H4 (cell line): ENCODE results near the gene FAU. TPM values are rescaled to one million over a fixed set of nuclear protein-coding genes. Genes with fewer than 3 reads are reported as not detected.

Experiments
- DNase-seq: peaks from one replicate; pipeline ENCODE4 v3.0.0-alpha.2; 2015; ENCODE audit warnings: low spot score
- total RNA-seq: library from RNA; depleted of rRNA; stranded (reverse); fragments of >200 nt; shearing (Covaris generic); gene quantifications from 2 replicates; pipeline ENCODE4 v1.2.3, GENCODE V29; 2014

Gene FAU
- total RNA-seq, 1 experiment from 2014 or later = 327 TPM

- DNase-seq = no peak
Observed at GRCh38 chr11:65135633-65136145, 13.8 kb upstream of the FAU start.

- DNase-seq = peak; percentile 98
Observed at GRCh38 chr11:65134952-65135632, 13.2 kb upstream of the FAU start.

GRCh38 chr11:65134240-65134951 lies 12.5 kb upstream of the FAU start, which contains the start of gene SYVN1:
Gene SYVN1, minus strand, starts transcription at chr11:65134519. Its CDS starts 918 bp downstream, at chr11:65133601.
- peak; percentile 77 for DNase-seq

GRCh38 chr11:65133724-65134123 lies 11.8 kb upstream of the FAU start:
- DNase-seq = no peak

- DNase-seq = no peak
Observed at GRCh38 chr11:65132988-65133700, 11.2 kb upstream of the FAU start.

GRCh38 chr11:65132238-65132987 lies 10.5 kb upstream of the FAU start:
- no peak for DNase-seq

GRCh38 chr11:65131895-65132237 lies 9.9 kb upstream of the FAU start:
- DNase-seq = no peak

GRCh38 chr11:65131417-65131776 lies 9.5 kb upstream of the FAU start:
- no peak for DNase-seq

GRCh38 chr11:65130631-65131416 lies 8.9 kb upstream of the FAU start:
- no peak for DNase-seq

- no peak for DNase-seq
Observed at GRCh38 chr11:65129649-65130441, 7.9 kb upstream of the FAU start.

GRCh38 chr11:65128182-65129145 lies 6.5 kb upstream of the FAU start:
- no peak for DNase-seq

GRCh38 chr11:65127473-65128181 lies 5.7 kb upstream of the FAU start:
- DNase-seq = no peak

- no peak for DNase-seq
Observed at GRCh38 chr11:65126624-65127274, 4.8 kb upstream of the FAU start.

GRCh38 chr11:65125197-65126056 lies 3.5 kb upstream of the FAU start:
- no peak for DNase-seq

- DNase-seq = no peak
Observed at GRCh38 chr11:65124480-65125196, 2.7 kb upstream of the FAU start.

- DNase-seq = no peak
Observed at GRCh38 chr11:65121447-65121864, 478 bp downstream of the FAU start.
